ENCODE data around the gene C19orf73.

Gene C19orf73

GRCh38 chr19:49070416-49070815 is 48.5 kb downstream of the C19orf73 start:
- no peaks in the 10 kb centered on the region; the same call in 1 of the 2 replicates for H3K9me3 ChIP-seq (ENCODE audit: insufficient read depth, low read length)
- TF ChIP-seq ZNF274 (IDR thresholded peaks at IDR 0.05; ENCODE audit: low read depth, low read length) = no peak
- no peak for TF ChIP-seq YY1 (IDR thresholded peaks at IDR 0.05; ENCODE audit: insufficient read depth, insufficient read length)
- no peak for TF ChIP-seq SUZ12 (IDR thresholded peaks at IDR 0.05; ENCODE audit: extremely low read depth, insufficient read depth, insufficient read length)
- peaks cover 36% of the 10 kb centered on the region for H3K27me3 ChIP-seq (ENCODE audit: insufficient read depth, insufficient read length)
- no peak overlapping the region for H3K4me3 ChIP-seq (ENCODE audit: insufficient read length, low read depth)
- no peaks in the 10 kb centered on the region for H3K36me3 ChIP-seq (ENCODE audit: insufficient read depth, insufficient read length, low read length)
- no peak overlapping the region for H3K9ac ChIP-seq (ENCODE audit: insufficient read length, low read depth)
- no peak for DNase-seq (ENCODE audit: low read depth, low spot score)
- peaks cover 13% of the 10 kb centered on the region for H3K4me1 ChIP-seq (ENCODE audit: insufficient read depth, insufficient read length)

GRCh38 chr19:49069026-49069425 is 49.9 kb downstream of the C19orf73 start:
- TF ChIP-seq SUZ12 (IDR thresholded peaks at IDR 0.05; ENCODE audit: extremely low read depth, insufficient read depth, insufficient read length) (no peak), YY1 (IDR thresholded peaks at IDR 0.05; ENCODE audit: insufficient read depth, insufficient read length) (no peak), ZNF274 (IDR thresholded peaks at IDR 0.05; ENCODE audit: low read depth, low read length) (no peak)
- H3K4me3 ChIP-seq (ENCODE audit: insufficient read length, low read depth) = no peak overlapping the region
- peaks cover 18% of the 10 kb centered on the region for H3K4me1 ChIP-seq (ENCODE audit: insufficient read depth, insufficient read length)
- no peak overlapping the region for H3K9ac ChIP-seq (ENCODE audit: insufficient read length, low read depth)
- DNase-seq (ENCODE audit: low read depth, low spot score) = no peak
- peaks cover 36% of the 10 kb centered on the region for H3K27me3 ChIP-seq (ENCODE audit: insufficient read depth, insufficient read length)
- no peaks in the 10 kb centered on the region; the same call in 1 of the 2 replicates for H3K9me3 ChIP-seq (ENCODE audit: insufficient read depth, low read length)
- no peaks in the 10 kb centered on the region for H3K36me3 ChIP-seq (ENCODE audit: insufficient read depth, insufficient read length, low read length)

Data from NT2/D1 (cell line).